Astrocyte of the spinal cord (primary cell): ENCODE results near the gene RASGRP1.

Experiments used
- DNase-seq: peaks from one replicate; pipeline ENCODE4 v3.0.0; 2011; ENCODE audit warnings: low read depth, low spot score
- H3K4me3 ChIP-seq: 2 replicates; pipeline ENCODE4 v1.5.1; 2011; ENCODE audit warnings: low read depth, mild to moderate bottlenecking, low read length, moderate library complexity
- in situ Hi-C: cut with HindIII; loops from 2 replicates; pipeline ENCODE4 v1.10.0; 2017; ENCODE audit warnings: low sequenced_read_pairs
- TF ChIP-seq, protein P1 (sequence below): IDR thresholded peaks from 2 replicates; pipeline ENCODE4 v1.5.1; 2012; ENCODE audit warnings: low read depth, mild to moderate bottlenecking, low read length, inconsistent platforms

RASGRP1 gene

DNA sequence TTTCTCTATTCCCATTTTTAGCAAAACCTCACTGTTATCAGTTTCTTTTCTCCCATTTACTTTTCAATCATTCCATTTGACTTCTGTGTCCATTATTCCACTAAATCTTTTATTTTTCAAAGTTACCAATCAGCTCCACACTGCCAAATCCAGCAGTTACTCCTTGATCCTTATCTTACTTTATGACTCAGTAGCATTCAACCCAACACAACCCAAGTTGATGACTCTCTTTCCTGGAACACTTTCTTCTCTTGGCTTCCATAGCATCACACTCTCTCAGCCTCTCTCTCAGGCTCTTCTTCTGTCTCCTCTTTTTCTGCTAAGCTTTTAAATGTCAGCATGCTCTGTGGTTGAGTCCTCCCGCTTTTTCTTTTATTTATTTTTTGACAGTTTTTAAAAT lies 36.3 kb downstream of the RASGRP1 start:
- peak; percentile 40 for DNase-seq
- in situ Hi-C loops: no loop called here
- TF ChIP-seq, protein P1, sequence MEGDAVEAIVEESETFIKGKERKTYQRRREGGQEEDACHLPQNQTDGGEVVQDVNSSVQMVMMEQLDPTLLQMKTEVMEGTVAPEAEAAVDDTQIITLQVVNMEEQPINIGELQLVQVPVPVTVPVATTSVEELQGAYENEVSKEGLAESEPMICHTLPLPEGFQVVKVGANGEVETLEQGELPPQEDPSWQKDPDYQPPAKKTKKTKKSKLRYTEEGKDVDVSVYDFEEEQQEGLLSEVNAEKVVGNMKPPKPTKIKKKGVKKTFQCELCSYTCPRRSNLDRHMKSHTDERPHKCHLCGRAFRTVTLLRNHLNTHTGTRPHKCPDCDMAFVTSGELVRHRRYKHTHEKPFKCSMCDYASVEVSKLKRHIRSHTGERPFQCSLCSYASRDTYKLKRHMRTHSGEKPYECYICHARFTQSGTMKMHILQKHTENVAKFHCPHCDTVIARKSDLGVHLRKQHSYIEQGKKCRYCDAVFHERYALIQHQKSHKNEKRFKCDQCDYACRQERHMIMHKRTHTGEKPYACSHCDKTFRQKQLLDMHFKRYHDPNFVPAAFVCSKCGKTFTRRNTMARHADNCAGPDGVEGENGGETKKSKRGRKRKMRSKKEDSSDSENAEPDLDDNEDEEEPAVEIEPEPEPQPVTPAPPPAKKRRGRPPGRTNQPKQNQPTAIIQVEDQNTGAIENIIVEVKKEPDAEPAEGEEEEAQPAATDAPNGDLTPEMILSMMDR: no peak
- no peak overlapping the region for H3K4me3 ChIP-seq

DNA sequence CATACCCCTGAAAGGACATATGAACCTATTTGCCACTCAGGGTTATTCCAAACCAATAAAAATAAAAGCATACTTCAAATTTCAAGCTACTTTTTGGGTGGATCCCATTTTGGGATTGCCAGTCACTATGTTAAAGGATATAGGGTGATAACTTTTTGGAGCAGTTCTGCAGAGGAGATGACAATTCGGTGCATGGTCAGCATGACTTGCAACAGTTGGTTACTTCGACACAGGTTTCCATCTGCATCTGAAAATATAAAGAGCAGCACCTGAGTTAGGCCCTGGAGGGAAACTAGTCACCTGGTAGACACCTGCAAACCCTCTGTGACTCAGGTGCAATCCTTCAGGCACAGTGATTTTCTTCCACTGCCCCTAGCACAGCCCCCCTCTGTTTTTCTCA lies 38.5 kb downstream of the RASGRP1 start:
- in situ Hi-C loops: no loop called here
- DNase-seq: no peak

GRCh38 chr15:38525489-38525888 lies 39.1 kb downstream of the RASGRP1 start:
- no peak overlapping the region for H3K4me3 ChIP-seq
- DNase-seq: no peak
- in situ Hi-C loops: no loop called here
- TF ChIP-seq, protein P1: no peak

More for the DNA sequence above, 38.5 kb downstream of the RASGRP1 start:
- TF ChIP-seq, protein P1: no peak
- no peak overlapping the region for H3K4me3 ChIP-seq

GRCh38 chr15:38524156-38524555 lies 40.5 kb downstream of the RASGRP1 start:
- in situ Hi-C loops: no loop called here
- DNase-seq: no peak
- TF ChIP-seq, protein P1: no peak
- no peak overlapping the region for H3K4me3 ChIP-seq

DNA sequence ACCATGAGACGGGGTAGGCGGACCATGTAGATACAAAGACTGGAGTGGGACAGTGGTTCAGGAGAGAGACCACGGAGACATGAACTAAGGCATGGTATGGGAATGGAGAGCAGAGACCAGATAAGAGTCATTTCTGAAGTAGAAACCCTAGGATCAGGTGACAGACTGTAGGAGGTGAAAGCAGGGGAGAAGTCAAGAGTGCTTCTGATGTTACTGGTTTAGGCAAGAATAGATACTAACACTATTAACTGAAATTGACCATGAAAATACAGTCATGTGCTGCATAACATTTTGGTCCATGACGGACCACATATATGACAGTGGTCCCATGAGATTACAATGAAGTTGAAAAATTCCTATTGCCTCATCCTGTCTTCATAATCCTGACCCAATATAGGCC lies 41.7 kb downstream of the RASGRP1 start:
- in situ Hi-C loops: no loop called here

GRCh38 chr15:38521316-38521715 lies 43.3 kb downstream of the RASGRP1 start:
- in situ Hi-C loops: no loop called here
- TF ChIP-seq, protein P1: no peak
- no peak overlapping the region for H3K4me3 ChIP-seq
- no peak for DNase-seq

More for the DNA sequence above, 41.7 kb downstream of the RASGRP1 start:
- H3K4me3 ChIP-seq: no peak overlapping the region
- no peak for DNase-seq
- TF ChIP-seq, protein P1: no peak

GRCh38 chr15:38520035-38520434 lies 44.6 kb downstream of the RASGRP1 start:
- no peak for DNase-seq
- TF ChIP-seq, protein P1: no peak
- in situ Hi-C loops: no loop called here

More at GRCh38 chr15:38520035-38520434, 44.6 kb downstream of the RASGRP1 start:
- H3K4me3 ChIP-seq: no peak overlapping the region
